Astrocyte (in vitro differentiated cells and primary cell): Measurements from ENCODE around the gene NKIRAS1.

Experiments
- CTCF ChIP-seq: IDR thresholded peaks from 2 replicates; pipeline ENCODE4 v1.5.1; 2011; ENCODE audit warnings: low read depth, mild to moderate bottlenecking, inconsistent platforms, low read length, moderate library complexity; ENCODE audit not compliant: insufficient read depth
- EZH2 ChIP-seq: IDR thresholded peaks from 2 replicates; pipeline ENCODE4 v1.6.1; 2012; ENCODE audit warnings: mild to moderate bottlenecking, low read length, inconsistent platforms; ENCODE audit not compliant: insufficient read depth

- TF ChIP-seq CTCF (no peak), EZH2 (no peak)
These were observed 43.9 kb upstream of the NKIRAS1 start for GRCh38 chr3:23960649-23961048.
